HUDEP-2 (cell line): Measurements from ENCODE around the gene AZGP1.
"Not testable (repeated sequence)": the region's sequence is repeated elsewhere in the genome, so short reads cannot be mapped to it uniquely, and the experiment has no call there.

Source experiments
- DNase-seq, 76 experiments: peaks; one replicate each; lab custom pipeline; 2025; ENCODE audit not compliant: unreplicated experiment in 76 of 76; lab: John Stamatoyannopoulos, UW

The AZGP1 gene

DNA sequence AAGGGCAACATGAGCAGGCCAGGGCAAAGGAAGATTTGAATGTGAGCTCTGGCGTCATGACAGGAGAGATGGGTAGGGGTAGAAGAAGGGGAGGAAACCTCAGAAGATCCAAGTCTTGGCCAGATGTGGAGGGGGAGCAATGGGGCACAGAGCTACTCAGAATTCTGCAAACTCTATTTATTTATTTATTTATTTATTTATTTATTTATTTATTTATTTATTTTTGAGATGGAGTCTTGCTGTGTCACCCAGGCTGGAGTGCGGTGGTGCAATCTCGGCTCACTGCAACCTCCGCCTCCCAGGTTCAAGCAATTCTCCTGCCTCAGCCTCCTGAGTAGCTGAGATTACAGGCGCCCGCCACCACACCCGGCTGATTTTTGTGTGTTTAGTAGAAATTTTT lies 21.2 kb downstream of the AZGP1 start:
- DNase-seq: not testable (repeated sequence)

DNA sequence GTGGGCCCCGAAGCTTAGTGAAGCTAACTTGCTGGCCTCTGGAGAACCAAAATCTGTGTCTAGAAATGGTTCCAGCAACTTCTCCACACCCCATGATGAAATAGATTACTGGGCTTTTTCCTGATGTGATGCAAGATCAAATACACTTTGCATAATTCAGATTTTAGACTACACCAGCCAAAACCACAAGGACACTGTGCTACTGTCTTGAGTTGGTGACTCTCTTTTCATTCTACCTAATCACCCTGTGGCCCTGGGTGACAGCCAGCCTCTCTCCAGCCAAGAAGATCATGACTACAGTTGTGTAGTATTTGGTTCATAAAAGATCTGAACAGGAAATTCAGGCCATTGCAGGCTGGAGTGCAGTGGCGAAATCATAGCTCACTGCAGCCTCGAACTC lies 22.2 kb downstream of the AZGP1 start:
- no peak for DNase-seq

DNA sequence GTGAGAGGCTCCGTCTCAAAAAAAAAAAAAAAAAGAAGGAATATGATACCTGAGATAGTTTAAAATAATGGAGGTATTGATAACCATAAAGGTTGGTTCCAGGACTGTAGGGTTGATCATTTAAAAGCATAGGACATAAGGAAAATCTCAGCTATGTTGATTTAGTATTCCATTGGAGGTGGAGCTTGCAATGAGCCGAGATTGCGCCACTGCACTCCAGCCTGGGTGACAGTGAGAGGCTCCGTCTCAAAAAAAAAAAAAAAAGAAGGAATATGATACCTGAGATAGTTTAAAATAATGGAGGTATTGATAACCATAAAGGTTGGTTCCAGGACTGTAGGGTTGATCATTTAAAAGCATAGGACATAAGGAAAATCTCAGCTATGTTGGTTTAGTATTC lies 23.2 kb downstream of the AZGP1 start:
- not testable (repeated sequence) for DNase-seq

DNA sequence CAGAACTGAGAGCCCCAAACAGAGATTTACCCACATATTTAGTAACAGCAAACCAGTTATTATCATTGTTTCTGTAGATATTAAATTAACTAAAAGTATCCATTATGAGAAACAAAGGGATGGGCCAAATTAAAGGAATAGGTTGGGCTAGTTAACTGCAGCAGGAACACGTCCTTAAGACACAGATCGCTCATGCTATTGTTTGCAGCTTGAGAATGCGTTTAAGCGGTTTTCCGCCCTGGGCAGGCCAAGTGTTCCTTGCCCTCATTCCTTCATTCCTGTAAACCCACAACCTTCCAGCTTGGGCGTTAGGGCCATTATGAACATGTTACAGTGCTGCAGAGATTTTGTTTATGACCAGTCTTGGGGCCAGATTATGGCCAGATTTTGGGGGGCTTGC lies 25.0 kb downstream of the AZGP1 start:
- DNase-seq: not testable (repeated sequence)

DNA sequence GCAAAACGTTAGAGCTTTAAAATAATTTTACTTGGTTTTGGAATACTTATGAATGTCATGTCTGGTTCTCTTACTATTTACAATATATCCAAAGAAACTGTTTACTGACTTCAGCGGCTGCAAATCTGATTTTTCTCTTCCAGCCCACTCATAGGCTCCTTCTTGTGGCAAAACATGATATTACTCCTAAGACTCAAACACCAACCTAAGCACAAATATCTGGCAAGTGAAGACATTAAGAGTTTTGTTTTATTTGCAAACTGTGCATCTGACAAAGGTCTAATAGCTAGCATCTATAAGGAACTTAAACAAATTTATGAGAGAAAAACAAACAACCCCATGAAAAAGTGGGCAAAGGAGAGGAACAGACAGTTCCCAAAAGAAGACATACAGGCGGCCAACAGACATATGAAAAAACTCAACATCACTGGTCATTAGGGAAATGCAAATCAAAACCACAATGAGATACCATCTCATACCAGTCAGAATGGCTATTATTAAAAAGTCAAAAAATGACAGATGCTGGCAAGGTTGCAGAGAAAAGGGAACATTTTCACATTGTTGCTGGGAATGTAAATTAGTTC lies 26.1 kb downstream of the AZGP1 start:
- DNase-seq: peak in 1 of 76 experiments; percentile 9

DNA sequence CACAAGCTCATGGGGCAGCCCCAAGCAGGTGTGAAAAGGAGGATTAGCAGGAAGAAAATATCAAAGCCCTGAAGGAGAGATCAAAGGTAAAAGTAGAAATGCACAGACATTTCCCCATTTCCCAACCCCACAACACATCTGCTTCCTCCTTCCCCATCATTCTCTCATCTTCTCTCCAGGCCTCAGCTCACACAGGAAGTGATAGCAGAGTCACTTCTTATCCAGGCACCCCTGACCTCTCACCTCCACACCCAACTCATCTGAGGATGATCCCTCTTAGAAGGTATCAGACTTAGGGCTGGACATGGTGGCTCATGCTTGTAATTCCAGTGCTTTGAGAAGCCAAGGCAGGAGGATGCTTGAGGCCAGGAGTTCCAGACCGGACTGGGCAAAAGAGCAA lies 28.2 kb downstream of the AZGP1 start:
- no peak for DNase-seq

DNA sequence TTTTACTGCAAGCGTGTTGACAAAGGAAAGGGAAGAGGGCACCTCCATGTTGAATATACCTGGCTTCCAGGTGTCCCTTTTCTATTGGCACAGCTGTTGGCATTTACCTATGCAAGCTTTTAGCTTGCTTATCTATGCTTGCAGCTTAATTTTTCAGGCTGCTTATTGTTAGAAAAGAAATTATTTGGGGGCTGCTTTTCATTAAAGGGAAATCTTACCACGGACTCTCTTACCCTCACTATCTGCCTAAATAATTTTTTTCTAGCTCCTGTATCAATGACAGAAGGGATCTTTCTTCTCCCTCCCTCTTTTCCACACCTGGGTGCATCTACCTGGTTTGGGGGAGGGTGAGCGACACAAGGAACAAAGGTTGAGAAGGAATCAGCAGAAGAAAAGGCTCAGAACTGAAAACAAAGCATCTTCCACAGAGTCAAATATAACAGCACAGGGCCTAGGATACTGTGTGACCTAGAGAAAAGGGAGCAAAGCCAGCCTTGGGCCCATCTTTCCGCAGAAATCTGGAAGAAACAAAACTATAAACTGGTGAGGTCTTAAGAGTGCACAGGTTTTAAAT lies 31.2 kb downstream of the AZGP1 start:
- DNase-seq: no peak

DNA sequence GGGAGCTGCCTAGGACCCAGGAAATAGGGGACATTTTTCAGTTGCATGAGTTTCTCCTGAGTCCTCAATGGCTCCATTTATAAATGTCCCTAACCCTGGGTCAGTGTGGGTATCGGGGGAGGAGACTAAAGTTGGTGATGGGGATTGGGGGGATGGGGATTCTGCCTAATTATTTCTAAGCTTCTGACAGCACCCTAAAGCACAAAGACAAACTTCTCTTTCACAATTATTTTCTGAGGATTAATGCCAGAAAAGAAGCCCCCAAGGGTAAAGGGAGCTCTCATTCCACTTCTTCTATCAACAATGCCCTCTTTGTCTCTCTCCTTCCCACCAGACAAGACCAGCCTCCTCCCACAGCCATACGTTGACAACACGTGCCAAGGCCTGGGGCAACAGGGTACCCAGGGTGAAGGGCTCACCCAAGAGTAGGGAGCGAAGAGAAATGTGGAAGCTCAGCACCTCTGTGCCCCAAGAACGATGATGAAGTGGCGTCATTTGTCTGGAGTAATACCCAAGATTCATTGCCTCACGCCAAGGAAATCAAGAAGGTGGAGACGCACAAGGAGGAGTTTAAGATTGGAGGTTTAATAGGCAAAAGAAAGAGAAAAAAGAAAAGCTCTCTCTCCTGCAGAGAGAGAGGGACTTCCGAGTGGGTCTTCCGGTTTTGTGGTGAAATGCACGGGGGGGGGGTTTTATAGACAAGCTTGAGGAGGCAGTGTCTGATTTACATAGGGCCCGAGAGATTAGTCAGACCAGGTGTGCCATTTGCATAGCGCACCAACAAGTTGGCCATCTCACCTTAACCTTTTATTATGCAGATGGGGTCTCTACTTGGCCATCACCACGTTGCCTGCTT lies 32.0 kb downstream of the AZGP1 start:
- no peak for DNase-seq

DNA sequence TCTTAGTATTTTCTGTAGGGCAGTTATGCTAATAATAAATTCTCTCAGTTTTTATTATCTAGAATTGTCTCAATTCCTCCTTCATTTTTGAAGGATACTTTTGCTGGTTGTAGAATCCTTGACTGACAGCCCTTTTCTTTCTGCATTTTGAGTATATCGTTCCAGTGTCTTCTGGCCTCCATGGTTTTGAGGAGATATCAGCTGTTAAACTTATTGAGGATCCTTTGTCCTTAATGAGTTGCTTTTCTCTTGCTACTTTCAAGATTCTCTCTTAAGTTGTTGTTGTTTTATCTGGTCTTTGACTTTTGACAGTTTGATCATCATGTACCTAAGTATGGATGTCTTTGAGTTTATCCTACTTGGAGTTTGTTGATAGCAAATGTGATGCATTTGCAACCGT lies 37.5 kb downstream of the AZGP1 start:
- DNase-seq: no peak

DNA sequence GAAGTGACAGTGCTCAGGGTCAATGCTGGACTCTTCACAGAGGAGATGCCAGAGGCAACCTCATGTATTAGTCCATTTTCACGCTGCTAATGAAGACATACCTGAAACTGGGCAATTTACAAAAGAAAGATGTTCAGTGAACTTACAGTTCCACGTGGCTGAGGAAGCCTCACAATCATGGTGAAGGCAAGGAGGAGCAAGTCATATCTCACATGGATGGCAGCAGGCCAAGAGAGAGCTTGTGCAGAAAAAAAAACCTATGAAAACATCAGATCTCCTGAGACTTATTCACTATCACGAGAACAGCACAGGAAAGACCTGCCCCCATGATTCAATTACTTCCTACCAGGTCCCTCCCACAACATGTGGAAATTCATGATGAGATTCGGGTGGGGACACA lies 40.8 kb downstream of the AZGP1 start:
- peak in 35 of 76 experiments; percentile 3 to 55 (median 17) for DNase-seq

DNA sequence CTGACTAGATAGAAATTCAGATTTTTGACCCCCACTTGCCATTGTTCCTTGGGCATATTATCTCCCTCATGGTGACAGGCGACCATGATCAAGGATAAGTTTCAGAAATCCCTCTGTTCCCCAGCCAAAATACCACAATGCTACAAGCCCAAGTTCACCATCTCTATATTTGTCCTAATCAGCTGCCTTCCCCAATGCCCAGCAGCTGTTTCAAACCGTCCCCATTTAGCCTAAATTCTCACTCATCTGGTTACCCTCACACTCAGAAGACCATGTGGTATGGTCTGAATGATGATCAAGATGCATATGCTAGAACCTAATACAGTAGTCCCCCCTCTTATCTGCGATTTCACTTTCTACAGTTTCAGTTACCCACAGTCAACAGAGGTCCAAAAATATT lies 45.5 kb downstream of the AZGP1 start:
- DNase-seq: no peak

DNA sequence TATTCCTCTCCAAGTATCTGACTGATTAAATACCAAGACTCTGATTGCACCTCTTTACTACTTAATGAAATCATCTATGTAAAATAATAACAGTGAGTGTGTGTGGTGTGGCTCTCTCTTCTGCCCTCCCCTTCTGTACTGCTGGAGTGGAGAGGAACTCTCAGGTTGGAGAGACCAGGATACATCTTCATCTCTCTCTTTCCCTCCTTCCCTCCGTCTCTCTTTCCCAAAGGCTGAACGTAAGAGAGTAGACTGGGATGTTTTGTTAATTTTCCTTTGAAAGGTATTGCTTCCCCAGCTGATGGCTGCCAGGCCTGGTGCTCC lies 46.1 kb downstream of the AZGP1 start:
- DNase-seq: no peak

DNA sequence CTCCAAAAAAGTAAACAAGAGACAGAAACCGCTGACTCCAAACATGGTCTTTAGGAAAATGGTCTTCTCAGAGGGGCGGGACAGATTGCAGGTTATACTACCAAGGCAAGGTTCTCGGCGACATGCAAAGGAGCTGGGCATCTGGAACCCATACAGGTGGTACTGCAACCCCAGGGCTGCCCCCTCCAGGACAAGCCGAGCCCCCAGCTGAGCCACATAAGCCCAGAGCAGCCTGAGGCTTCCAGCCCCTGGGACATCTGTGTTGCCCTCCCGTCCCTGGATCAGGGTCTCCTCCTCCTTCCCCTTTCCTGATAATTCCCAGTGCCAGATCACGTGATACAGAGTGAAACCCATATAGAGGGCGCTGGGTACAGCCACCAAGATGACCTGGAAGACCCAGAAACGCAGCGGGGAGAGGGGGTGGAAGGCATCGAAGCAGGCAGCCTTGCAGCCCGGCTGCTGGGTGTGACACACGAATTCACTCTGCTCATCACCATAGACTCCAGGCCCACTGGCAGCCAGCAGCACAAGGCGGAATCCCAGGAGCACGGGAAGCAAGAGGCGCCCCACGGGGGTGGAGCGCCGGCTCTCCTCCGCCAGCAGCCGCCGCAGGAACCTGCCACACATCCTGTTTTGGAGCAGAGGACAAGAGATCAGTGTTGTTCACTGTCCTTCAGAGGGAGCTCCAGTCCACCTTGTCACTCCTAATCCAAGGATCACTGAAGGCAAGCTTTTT lies 46.7 kb downstream of the AZGP1 start, which contains the start of gene GJC3:
TSS of gene GJC3 (minus strand) at position 627 of the 736 bp plus-strand sequence. CDS start at position 627, 0 bp downstream.
- peak in 4 of 76 experiments; percentile 2 to 9 (median 4) for DNase-seq

DNA sequence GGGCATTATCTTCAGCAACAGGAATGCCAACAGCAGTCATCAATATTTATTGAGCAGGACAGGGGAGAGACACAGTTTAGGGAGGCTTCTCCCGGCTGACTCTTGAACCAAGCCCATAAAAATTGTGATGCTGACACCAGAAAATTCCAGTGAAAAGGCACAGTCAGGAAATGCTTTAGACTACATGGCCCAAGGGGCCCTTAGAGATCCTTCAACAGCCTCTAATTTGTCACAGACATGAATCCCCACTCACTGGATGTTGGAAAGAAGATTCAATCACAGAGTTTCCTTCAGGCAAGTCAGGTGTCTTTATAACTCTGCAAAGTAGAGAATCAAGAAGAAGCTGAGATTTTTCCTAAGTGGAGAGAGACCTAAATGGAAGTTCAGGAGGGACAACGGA lies 47.6 kb downstream of the AZGP1 start:
- DNase-seq: no peak

DNA sequence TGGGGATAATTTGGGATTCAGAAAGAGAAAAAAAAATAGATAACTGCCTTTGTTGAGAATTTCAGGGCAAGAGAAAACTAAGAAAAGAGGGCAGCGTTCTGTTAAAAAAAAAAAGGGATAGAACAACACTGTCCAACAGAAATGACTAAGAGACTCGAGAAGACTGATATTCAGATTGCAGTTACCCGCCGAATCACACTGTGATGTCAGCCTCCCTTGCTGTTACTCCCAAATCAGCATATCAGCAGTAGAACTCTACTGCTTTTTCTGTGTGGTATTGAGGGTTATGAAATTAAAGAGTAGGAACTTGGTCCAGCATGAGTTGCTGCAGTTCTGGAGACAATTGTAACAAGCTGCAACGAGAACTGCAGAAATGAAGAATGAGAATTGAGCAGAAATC lies 48.3 kb downstream of the AZGP1 start:
- no peak for DNase-seq

DNA sequence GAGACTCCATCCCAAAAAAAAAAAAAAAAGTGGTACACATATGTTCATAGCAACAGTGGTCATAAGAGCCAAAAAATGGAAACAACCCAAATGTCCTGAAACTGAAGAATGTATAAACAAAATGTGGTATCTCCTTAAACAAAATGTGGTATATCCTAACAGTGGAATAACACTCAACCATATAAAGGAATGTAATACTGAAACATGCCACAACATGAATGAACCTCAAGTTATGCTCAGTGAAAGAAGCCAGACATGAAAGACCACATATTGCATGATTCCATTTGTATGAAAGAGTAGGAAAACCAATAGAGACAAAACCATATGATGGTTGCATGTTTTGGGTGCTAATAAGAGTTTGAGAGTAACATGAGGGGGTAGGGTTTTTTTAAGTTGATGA lies 49.5 kb downstream of the AZGP1 start:
- DNase-seq: no peak

DNA sequence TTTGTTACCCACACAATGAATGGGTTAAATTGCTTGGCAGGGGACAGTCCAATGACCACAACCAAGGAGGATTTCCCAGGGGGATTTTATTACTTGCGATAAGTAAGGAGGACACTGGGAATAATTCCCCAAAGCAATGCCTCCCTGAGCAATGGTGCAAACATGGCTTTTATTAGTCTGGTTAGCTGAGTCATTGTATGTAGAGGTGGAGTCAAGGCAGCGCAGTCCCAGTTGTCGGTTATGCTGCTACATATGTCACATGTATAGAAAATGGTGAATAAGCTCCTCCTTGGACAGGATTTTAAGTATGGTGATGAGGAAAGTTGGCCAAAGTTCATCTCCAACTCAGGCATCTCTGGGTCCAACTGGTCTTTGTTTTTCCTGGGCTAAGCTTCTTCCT lies 52.6 kb downstream of the AZGP1 start:
- DNase-seq: no peak

DNA sequence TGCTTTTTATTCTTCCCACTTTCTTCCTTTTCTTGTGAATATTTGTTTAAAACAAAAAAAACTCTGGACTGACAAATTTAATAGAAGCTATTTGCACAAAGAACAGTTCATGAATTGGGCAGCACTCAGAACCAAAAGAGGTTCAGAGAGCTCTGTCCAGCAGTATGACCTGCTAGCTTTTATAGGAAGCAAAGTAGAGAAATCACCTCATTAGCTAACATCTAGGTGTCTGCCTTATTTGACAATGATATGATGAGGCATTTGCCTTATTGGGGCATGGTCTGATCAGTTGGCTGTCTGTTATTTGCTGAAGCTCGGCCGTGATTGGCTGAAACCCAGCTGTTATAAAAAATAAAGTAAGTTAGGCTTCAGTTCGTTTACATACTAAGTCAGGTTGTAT lies 55.7 kb downstream of the AZGP1 start:
- no peak for DNase-seq

DNA sequence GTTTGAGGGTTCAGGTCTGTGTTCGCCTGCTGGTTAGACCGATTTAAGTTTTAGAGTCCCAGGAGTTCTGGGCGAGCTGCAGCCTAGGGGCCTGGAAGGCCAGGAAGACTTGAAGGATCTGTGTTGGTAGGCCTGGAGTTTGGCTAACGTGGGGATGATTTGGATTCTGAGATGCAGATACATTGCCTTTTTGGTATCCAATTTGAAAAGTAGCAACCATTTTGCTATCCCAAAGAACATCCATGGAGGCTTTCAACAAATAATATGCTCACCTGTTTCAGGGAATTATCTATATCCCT lies 56.1 kb downstream of the AZGP1 start:
- no peak for DNase-seq

DNA sequence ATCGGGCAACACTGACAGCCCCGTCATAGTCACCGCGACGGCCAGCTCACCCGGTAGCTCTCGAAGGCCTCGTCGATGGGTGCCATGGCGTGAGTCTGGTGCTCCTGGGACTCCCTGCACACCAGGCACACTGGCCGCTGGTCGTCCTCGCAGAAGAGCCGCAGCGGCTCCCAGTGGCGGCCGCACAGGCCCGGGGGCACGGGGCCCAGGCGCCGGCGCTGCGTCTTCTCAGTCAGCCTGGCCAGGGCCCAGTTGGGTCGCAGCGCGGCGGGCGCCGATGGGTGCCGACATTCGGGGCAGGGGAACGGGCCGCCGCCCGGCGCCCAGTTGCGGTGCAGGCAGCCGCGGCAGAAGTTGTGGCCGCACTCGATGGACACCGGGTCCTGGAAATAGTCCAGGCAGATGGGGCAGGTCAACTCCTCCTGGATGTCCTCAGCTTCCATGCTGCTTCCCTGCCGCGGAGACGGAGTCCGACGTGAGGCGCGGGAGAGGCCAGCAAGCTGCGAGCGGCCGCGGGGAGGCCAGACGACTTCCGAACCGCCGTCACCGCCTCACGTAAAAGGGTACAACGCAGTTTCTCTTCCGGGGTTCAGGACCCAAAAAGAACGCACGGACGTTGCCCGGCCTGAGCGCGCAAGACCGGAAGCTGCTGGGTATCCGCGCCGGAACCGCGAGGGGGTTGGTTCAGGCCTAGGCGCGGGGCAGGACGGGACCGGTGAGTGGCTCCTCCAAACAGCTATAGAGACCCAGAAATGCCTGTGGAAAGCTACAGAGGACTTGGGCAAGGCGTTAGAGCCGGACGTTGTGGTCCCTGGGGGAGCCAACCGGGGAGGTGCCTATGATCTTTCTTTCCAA lies 56.6 kb downstream of the AZGP1 start, which contains the start of gene TRIM4:
TSS of gene TRIM4 (minus strand) at position 572 of the 855 bp plus-strand sequence. CDS start at position 443, 129 bp downstream.
- DNase-seq: peak in 75 of 76 experiments; percentile 22 to 91 (median 83)
